ENCODE results near the gene INPP5D. TPM values are rescaled to one million over a fixed set of nuclear protein-coding genes. Genes with fewer than 3 reads are reported as not detected.

The INPP5D gene
- total RNA-seq, 1 experiment from 2014 or later: 17.2 TPM

DNA sequence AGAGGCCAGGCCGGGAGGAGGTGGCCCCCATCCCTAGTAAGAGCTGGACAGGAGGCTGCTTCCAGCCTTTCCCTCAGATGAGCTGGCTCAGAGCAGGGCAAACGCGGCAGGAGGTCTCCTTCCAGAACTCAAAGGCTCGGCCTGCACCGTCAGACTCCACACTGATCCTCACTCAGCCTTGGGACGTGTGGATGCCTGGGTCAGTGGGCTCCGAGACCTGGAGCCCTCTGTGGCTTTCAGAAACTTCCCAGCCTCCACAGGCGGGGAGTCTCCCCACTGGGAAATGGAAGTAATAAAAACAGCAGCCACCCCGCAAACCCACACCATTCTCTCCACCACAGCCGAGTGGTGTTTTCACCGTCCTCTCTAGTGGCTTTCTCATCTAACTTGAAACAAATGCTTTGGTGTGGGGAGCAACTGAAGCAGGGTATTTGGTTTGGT is 54.3 kb downstream of the INPP5D start:
- TF ChIP-seq GRHL2 (CRISPR knock-in tag; IDR thresholded peaks at IDR 0.05; ENCODE audit: insufficient replicate concordance, severe bottlenecking) (no peak), IRF1 (CRISPR knock-in tag; IDR thresholded peaks at IDR 0.05) (no peak), RORB (CRISPR knock-in tag; IDR thresholded peaks at IDR 0.05) (no peak), ZNF416 (CRISPR knock-in tag; IDR thresholded peaks at IDR 0.05) (no peak)
- Mint-ChIP-seq H3K4me3 (no peak overlapping the region), H3K36me3 (no peaks in the 10 kb centered on the region), H3K27me3 (ENCODE audit: low read depth) (no peaks in the 10 kb centered on the region), H3K4me1 (peaks cover 26% of the 10 kb centered on the region), H3K9me3 (no peaks in the 10 kb centered on the region), H3K27ac (no peak overlapping the region)
- ATAC-seq: no peak
- no peak for DNase-seq (ENCODE audit: low spot score)
- ChIA-PET POLR2A (no interaction called here), CTCF (interaction anchor here (1.0 to 2.1 kb wide), 2 partner anchors 15 to 16 kb away, joined by 3 to 7 read pairs; no protein-coding TSS in a partner anchor)

- POLR2A ChIA-PET: no interaction called here
- TF ChIP-seq ZNF121 (CRISPR knock-in tag; IDR thresholded peaks at IDR 0.05): no peak
- TF ChIP-seq TEAD4 (CRISPR knock-in tag; IDR thresholded peaks at IDR 0.05): no peak
- TF ChIP-seq, protein P1, sequence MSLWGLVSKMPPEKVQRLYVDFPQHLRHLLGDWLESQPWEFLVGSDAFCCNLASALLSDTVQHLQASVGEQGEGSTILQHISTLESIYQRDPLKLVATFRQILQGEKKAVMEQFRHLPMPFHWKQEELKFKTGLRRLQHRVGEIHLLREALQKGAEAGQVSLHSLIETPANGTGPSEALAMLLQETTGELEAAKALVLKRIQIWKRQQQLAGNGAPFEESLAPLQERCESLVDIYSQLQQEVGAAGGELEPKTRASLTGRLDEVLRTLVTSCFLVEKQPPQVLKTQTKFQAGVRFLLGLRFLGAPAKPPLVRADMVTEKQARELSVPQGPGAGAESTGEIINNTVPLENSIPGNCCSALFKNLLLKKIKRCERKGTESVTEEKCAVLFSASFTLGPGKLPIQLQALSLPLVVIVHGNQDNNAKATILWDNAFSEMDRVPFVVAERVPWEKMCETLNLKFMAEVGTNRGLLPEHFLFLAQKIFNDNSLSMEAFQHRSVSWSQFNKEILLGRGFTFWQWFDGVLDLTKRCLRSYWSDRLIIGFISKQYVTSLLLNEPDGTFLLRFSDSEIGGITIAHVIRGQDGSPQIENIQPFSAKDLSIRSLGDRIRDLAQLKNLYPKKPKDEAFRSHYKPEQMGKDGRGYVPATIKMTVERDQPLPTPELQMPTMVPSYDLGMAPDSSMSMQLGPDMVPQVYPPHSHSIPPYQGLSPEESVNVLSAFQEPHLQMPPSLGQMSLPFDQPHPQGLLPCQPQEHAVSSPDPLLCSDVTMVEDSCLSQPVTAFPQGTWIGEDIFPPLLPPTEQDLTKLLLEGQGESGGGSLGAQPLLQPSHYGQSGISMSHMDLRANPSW (CRISPR knock-in tag; conservative IDR thresholded peaks at IDR 0.05; ENCODE audit: low read depth): no peak
- no peak for TF ChIP-seq MXD4 (CRISPR knock-in tag; IDR thresholded peaks at IDR 0.05; ENCODE audit: borderline replicate concordance)
- DNase-seq (ENCODE audit: low spot score) (no peak), ATAC-seq (no peak)
- Mint-ChIP-seq H3K27ac (no peak overlapping the region), H3K27me3 (ENCODE audit: low read depth) (no peaks in the 10 kb centered on the region), H3K36me3 (no peaks in the 10 kb centered on the region), H3K4me1 (peaks cover 26% of the 10 kb centered on the region), H3K9me3 (no peaks in the 10 kb centered on the region), H3K4me3 (no peak overlapping the region)
- CTCF ChIA-PET: interaction anchor here (0.6 to 1.3 kb wide), 4 partner anchors 14 to 61 kb away, joined by 3 to 8 read pairs (median 4); no protein-coding TSS in a partner anchor
Observed at GRCh38 chr2:233115121-233115520, 55.0 kb downstream of the INPP5D start.

DNA sequence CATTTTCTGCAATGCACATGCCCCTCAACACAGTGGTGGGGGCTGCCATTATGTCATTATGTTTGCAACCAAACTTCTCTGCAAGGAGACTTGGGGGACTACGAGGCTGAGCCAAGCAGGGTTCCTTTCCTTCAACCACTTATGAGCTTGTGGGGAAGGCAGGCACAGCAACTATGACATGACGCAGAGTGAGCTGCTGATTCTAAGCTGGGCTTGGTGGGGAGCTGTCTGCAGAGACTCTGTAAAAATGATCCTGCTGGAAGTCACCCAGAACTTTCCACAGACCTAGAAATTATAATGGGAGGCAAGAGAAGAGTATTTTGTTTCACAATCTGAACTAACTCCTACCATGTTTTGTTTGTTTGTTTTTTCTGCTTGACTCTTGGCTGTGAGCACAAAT is 55.6 kb downstream of the INPP5D start:
- Mint-ChIP-seq H3K27ac (no peak overlapping the region), H3K4me1 (peaks cover 26% of the 10 kb centered on the region), H3K27me3 (ENCODE audit: low read depth) (no peaks in the 10 kb centered on the region), H3K9me3 (no peaks in the 10 kb centered on the region), H3K36me3 (no peaks in the 10 kb centered on the region), H3K4me3 (no peak overlapping the region)
- CTCF ChIA-PET: interaction anchor here (0.6 to 1.4 kb wide), 4 partner anchors 13 to 62 kb away, joined by 3 to 8 read pairs (median 4); no protein-coding TSS in a partner anchor
- POLR2A ChIA-PET: no interaction called here
- ATAC-seq: no peak
- DNase-seq (ENCODE audit: low spot score): no peak
- TF ChIP-seq ZNF416 (CRISPR knock-in tag; IDR thresholded peaks at IDR 0.05) (no peak), ZNF121 (CRISPR knock-in tag; IDR thresholded peaks at IDR 0.05) (no peak), ESRRA (CRISPR knock-in tag; IDR thresholded peaks at IDR 0.05; ENCODE audit: borderline replicate concordance) (no peak), ZNF219 (CRISPR knock-in tag; IDR thresholded peaks at IDR 0.05; ENCODE audit: borderline replicate concordance) (no peak), TEAD1 (CRISPR knock-in tag; IDR thresholded peaks at IDR 0.05) (no peak), RORB (CRISPR knock-in tag; IDR thresholded peaks at IDR 0.05) (no peak), ETV6 (CRISPR knock-in tag; IDR thresholded peaks at IDR 0.05) (no peak), E2F4 (CRISPR knock-in tag; IDR thresholded peaks at IDR 0.05; ENCODE audit: borderline replicate concordance, low read depth) (no peak), ZBTB21 (CRISPR knock-in tag; IDR thresholded peaks at IDR 0.05; ENCODE audit: borderline replicate concordance) (no peak), AFF4 (CRISPR knock-in tag; IDR thresholded peaks at IDR 0.05; ENCODE audit: borderline replicate concordance) (no peak), FOXJ3 (CRISPR knock-in tag; IDR thresholded peaks at IDR 0.05; ENCODE audit: borderline replicate concordance) (no peak), JUN (CRISPR knock-in tag; IDR thresholded peaks at IDR 0.05) (no peak), CREM (CRISPR knock-in tag; IDR thresholded peaks at IDR 0.05) (no peak)
- TF ChIP-seq, protein P2, sequence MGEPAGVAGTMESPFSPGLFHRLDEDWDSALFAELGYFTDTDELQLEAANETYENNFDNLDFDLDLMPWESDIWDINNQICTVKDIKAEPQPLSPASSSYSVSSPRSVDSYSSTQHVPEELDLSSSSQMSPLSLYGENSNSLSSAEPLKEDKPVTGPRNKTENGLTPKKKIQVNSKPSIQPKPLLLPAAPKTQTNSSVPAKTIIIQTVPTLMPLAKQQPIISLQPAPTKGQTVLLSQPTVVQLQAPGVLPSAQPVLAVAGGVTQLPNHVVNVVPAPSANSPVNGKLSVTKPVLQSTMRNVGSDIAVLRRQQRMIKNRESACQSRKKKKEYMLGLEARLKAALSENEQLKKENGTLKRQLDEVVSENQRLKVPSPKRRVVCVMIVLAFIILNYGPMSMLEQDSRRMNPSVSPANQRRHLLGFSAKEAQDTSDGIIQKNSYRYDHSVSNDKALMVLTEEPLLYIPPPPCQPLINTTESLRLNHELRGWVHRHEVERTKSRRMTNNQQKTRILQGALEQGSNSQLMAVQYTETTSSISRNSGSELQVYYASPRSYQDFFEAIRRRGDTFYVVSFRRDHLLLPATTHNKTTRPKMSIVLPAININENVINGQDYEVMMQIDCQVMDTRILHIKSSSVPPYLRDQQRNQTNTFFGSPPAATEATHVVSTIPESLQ (CRISPR knock-in tag; IDR thresholded peaks at IDR 0.05): no peak
- TF ChIP-seq, protein P3, sequence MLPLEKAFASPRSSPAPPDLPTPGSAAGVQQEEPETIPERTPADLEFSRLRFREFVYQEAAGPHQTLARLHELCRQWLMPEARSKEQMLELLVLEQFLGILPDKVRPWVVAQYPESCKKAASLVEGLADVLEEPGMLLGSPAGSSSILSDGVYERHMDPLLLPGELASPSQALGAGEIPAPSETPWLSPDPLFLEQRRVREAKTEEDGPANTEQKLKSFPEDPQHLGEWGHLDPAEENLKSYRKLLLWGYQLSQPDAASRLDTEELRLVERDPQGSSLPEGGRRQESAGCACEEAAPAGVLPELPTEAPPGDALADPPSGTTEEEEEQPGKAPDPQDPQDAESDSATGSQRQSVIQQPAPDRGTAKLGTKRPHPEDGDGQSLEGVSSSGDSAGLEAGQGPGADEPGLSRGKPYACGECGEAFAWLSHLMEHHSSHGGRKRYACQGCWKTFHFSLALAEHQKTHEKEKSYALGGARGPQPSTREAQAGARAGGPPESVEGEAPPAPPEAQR (CRISPR knock-in tag; IDR thresholded peaks at IDR 0.05): no peak

Data from WTC11 (cell line).